DMS53 treated with DMSO at 0.1 percent for 48 hours (cell line): ENCODE results near the gene LYPD8.
"Not testable (repeated sequence)": the region's sequence is repeated elsewhere in the genome, so short reads cannot be mapped to it uniquely, and the experiment has no call there.

ENCODE experiments used
- DNase-seq: peaks from one replicate; lab custom pipeline; 2025; ENCODE audit not compliant: unreplicated experiment; lab: John Stamatoyannopoulos, UW

Gene LYPD8, protein sequence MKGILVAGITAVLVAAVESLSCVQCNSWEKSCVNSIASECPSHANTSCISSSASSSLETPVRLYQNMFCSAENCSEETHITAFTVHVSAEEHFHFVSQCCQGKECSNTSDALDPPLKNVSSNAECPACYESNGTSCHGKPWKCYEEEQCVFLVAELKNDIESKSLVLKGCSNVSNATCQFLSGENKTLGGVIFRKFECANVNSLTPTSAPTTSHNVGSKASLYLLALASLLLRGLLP

GRCh38 chr1:248755517-248755916, at the start of gene LYPD8:
Gene LYPD8, minus strand, starts transcription at chr1:248755759. Its CDS starts 4,678 bp downstream, at chr1:248751081.
- DNase-seq, result no peak

DNA sequence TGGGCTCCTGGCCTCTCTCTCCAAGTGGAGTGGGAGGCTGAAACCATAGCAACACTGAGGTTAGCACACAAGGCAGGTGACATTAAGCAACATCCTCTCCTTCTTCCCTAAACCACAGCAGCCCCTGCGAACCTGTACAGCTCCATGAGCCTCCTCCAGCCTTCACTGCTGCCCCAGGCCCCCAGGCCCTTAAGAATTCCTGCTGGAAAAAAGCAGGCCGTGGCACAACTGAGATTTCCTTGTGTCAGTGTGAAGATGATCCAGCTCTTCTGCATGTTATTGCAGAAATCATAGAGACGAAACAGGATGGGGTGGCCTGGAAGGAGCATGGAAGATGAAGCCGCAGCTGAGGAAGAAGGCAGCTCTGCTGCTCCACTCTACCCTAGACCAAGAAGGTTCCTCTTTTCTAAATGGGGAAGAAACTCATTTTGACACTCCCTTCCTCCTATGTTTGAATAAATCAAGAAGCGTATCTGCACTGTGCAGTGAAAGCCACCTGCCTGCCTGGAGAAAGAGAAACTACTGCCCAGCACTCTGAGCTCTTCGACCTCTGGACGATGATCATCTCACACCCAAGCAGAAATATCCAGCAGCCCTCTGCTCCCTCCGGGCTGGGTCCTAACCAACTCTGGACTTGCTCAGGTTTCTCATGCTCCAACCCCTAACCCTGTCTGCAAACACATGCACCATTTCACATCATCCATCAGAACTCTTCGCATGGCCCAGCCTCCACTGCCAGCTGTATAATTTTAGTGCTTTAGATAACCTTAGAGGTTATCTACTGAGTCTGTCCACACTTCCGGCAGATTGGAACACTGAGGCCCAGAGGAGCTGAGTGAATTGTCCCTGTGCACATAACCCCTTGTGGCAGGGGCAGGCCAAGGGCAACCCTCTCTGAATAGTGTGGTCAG, 49.5 kb upstream of the LYPD8 start:
- DNase-seq, result no peak

GRCh38 chr1:248803501-248803900, 47.9 kb upstream of the LYPD8 start:
- not testable (repeated sequence) for DNase-seq

GRCh38 chr1:248802454-248802853, 46.9 kb upstream of the LYPD8 start:
- DNase-seq, result no peak

DNA sequence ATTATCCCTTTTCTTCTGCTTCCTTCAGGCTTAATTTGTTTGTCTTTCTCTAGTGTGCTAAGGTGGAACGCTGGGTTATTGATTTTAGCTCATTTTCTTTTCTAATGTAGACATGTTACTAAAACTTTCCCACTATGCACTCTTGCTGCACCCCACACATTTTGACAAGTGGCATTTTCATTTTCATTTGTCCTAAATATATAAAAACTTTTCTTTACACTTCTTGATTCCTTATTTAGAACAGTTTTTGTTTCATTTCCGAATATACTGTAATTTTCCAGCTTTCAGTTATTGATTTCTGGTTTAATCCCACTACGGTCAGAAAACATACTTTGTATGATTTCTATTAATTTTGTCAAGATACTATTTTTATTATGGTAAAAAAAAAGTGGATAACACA, 44.9 kb upstream of the LYPD8 start:
- no peak for DNase-seq

- DNase-seq, result no peak
Observed at GRCh38 chr1:248798791-248799190, 43.2 kb upstream of the LYPD8 start.

GRCh38 chr1:248794663-248795062, 39.1 kb upstream of the LYPD8 start:
- not testable (repeated sequence) for DNase-seq

GRCh38 chr1:248793592-248793991, 38.0 kb upstream of the LYPD8 start:
- no peak for DNase-seq

- DNase-seq, result no peak
Observed at GRCh38 chr1:248792342-248792741, 36.8 kb upstream of the LYPD8 start.

- no peak for DNase-seq
Observed at GRCh38 chr1:248791010-248791409, 35.5 kb upstream of the LYPD8 start.

DNA sequence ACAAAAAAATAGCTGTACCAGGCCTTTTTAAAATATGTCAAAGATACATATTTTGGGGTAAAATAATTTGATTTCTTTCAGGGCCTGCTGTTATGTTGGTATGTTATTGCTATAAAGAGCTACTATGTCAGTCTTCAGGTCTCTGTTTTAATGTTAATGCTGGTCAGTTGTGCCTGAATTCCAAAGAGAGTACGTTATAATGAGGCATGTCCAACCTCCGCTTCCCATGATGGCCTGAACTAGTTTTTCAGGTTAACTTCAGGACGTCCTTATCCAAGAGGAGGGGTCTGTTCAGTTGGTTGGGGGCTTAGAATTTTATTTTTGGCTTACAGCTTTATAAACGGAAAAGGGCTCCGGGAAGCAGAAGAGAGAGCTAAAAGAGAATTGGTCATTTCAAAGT, 34.9 kb upstream of the LYPD8 start:
- DNase-seq, result no peak

- DNase-seq, result not testable (repeated sequence)
Observed at GRCh38 chr1:248789337-248789736, 33.8 kb upstream of the LYPD8 start.

GRCh38 chr1:248788327-248788726, 32.8 kb upstream of the LYPD8 start:
- peak; percentile 43 for DNase-seq

DNA sequence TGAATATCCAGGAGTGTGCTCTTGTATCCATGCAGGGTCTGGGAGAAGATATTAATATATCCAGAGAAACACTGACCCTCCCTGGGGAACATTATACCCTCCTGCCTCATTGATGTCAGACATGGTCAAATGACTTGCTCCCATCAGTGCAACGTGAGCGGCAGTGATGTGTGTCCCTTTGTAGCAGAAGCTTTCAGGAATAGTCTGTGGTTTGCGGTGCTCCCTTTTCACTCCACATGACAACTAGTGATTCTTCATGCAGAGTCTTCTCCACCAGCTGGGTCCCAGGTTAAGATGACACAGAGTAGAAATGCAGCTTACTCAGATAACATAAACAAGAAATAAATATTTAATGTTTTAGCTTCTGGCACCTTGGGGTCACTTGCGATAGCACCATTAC, 31.9 kb upstream of the LYPD8 start:
- no peak for DNase-seq

GRCh38 chr1:248786156-248786555, 30.6 kb upstream of the LYPD8 start:
- peak; percentile 6 for DNase-seq

- peak; percentile 58 for DNase-seq
Observed at GRCh38 chr1:248783367-248783766, 27.8 kb upstream of the LYPD8 start.

DNA sequence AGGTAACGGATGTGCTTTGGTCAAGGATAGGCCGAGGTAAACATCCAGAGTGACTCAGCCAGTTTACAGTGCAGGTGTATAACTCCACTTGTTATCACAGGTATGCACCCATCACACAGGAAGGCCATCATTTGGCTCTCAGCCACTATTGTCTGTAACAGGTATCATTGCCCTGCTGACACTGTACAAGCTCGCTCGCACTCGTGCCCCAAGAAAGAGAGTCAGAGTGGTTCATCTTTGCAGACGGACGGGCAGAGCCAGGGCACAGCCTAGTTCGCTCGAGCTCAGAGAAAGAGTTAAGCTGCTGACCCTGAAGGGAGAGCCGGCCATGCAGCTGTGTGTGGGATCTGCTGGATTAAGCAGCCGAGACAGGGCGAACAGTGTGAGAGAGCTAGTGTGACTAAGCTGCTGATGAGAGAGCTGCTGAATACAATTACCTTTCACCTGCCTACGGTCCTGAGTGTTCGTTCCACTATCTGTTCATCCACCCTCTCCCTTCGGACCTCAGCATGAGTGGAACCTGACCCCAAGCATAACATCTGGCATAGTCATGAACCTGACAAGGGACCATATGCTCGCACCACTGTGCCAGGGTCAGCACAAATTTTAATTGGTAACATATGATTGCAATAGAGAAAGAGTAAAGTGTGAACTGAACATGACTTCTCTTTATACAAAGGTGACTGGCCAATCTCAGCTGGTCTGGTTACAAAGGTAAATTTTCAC, 27.0 kb upstream of the LYPD8 start:
- peak; percentile 97 for DNase-seq

DNA sequence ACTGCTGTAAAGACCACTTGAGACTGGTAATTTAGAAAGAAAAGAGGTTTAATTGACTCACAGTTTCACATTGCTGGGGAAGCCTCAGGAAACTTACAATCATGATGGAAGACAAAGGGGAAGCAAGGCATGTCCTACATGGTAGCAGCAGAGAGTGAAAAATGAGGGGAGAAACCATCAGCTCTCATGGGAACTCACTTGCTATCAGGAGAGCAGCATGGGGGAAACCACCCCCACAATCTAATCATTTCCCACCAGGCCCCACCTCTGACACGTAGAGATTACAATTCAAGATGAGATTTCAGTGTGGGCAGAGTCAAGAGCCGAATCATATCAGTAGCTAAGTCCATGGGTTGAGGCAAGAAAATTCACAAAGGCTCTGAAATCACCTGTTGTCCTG, 23.8 kb upstream of the LYPD8 start:
- DNase-seq, result no peak

DNA sequence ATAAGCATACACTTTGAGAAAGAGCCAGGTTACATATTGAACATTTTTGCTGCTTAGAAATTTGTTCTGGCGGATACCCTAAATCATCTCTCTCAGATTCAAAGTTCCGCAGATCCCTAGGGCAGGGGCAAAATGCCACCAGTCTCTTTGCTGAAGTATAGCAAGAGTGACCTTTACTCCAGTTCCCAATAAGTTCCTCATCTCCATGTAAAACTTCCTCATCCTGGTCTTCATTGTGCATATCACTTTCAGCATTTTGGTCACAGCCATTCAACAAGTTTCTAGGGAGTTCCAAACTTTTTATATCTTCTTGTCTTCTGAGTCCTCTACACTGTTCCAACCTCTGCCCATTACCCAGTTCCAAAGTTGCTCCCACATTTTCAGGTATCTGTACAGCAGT, 23.3 kb upstream of the LYPD8 start:
- DNase-seq, result no peak

- DNase-seq, result no peak
Observed at GRCh38 chr1:248776991-248777390, 21.4 kb upstream of the LYPD8 start.

- DNase-seq, result no peak
Observed at GRCh38 chr1:248775441-248775840, 19.9 kb upstream of the LYPD8 start.

GRCh38 chr1:248759644-248760043, 4.1 kb upstream of the LYPD8 start:
- DNase-seq, result no peak
